ENCODE data around the gene GPRIN3. TPM values are rescaled to one million over a fixed set of nuclear protein-coding genes. Genes with fewer than 3 reads are reported as not detected.

Gene GPRIN3
- total and polyA plus RNA-seq, 2 donors (not counting 3 experiments of a cell fraction or from before 2014, with no cell fraction given): 0.17 to 2.2 TPM

DNA sequence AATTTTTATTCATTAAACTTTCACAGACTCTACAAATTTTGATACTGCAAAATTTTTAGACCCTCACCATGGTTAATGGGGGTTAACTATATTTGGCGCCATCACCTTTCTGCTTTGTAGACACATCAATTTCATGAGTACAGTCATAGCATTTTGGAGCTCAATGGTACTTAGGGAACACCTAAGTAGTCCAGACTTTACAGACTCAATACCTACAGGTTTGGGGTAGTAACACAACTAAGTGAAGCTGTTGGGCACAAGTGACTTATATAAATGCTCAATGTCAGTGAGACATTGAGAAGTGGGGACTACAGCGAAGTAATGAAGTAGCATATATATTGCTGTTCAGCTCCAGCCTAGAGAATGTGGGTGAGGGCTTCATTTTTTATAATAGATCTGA, 7.5 kb downstream of the GPRIN3 start:
- Histone ChIP-seq H4K20me1 (replicated peaks; ENCODE audit: control insufficient read depth, extremely low read depth, insufficient read depth, low read length) (no peaks in the 10 kb centered on the region), H3K36me3 (ENCODE audit: control insufficient read depth in 2 of 2, extremely low read depth in 1 of 2, insufficient read depth in 2 of 2, low read length in 2 of 2) (no peaks in the 10 kb centered on the region), H2AFZ (ENCODE audit: low read depth, low read length) (no peak overlapping the region), H3K9me1 (replicated peaks; ENCODE audit: control insufficient read depth, extremely low read depth, insufficient read depth, low read length) (no peaks in the 10 kb centered on the region), H3K79me2 (ENCODE audit: control insufficient read depth, insufficient read depth, low read length) (no peaks in the 10 kb centered on the region), H3K9me3 (replicated peaks; ENCODE audit: control insufficient read depth, insufficient read depth, low read length) (no peaks in the 10 kb centered on the region), H3K4me3 (replicated peaks in 1 of 3; ENCODE audit: insufficient read depth in 1 of 3, low read depth in 1 of 3, low read length in 3 of 3) (no peak overlapping the region), H3K27ac (ENCODE audit: insufficient read depth, low read depth, low read length) (no peak overlapping the region), H3K9ac (replicated peaks; ENCODE audit: extremely low read depth, insufficient read depth, low read length) (no peak overlapping the region), H3K4me2 (ENCODE audit: insufficient read depth, low read length) (no peak overlapping the region), H3K4me1 (ENCODE audit: control insufficient read depth, extremely low read depth, insufficient read depth, low read length) (no peaks in the 10 kb centered on the region), H3K27me3 (ENCODE audit: control insufficient read depth in 2 of 2, insufficient read depth in 2 of 2, low read length in 2 of 2) (peaks cover 3 to 5% of the 10 kb centered on the region in 2 experiments)
- no TSS peak for BruUV-seq (replicated peaks)
- DNase-seq (ENCODE audit: low read depth, low spot score): no peak
- ChIA-PET CTCF (interaction anchor here (1.0 kb wide), 1 partner anchor 18 kb away, joined by 3 read pairs; no protein-coding TSS in a partner anchor), POLR2A (no interaction called here)
- TF ChIP-seq POLR2A (IDR thresholded peaks at IDR 0.05; ENCODE audit: low read depth, low read length) (no peak), GATA2 (IDR thresholded peaks at IDR 0.05; ENCODE audit: insufficient read depth, insufficient read length, low read depth, low read length) (no peak), JUN (IDR thresholded peaks at IDR 0.05; ENCODE audit: borderline replicate concordance, insufficient read depth, insufficient read length, low read depth) (no peak), POLR2AphosphoS5 (IDR thresholded peaks at IDR 0.05; ENCODE audit: insufficient read depth, low read depth, low read length) (no peak), FOS (IDR thresholded peaks at IDR 0.05; ENCODE audit: borderline replicate concordance, insufficient read depth, low read length) (no peak), EZH2 (IDR thresholded peaks at IDR 0.05; ENCODE audit: borderline replicate concordance, low read depth, low read length, severe bottlenecking) (no peak), MYC (IDR thresholded peaks at IDR 0.05; ENCODE audit: low read depth, low read length) (no peak)
- TF ChIP-seq, protein P1, sequence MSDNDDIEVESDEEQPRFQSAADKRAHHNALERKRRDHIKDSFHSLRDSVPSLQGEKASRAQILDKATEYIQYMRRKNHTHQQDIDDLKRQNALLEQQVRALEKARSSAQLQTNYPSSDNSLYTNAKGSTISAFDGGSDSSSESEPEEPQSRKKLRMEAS (IDR thresholded peaks at IDR 0.05; ENCODE audit: insufficient read depth, insufficient read length): no peak
- dilution Hi-C loops (cut with MboI; ENCODE audit: extremely low pct_ligation_motif_present, low sequenced_read_pairs) (no loop called here), intact Hi-C loops (cut with micrococcal nuclease) (no loop called here)
- FAIRE-seq: no peak
